ENCODE data around the gene RLBP1.

DNA sequence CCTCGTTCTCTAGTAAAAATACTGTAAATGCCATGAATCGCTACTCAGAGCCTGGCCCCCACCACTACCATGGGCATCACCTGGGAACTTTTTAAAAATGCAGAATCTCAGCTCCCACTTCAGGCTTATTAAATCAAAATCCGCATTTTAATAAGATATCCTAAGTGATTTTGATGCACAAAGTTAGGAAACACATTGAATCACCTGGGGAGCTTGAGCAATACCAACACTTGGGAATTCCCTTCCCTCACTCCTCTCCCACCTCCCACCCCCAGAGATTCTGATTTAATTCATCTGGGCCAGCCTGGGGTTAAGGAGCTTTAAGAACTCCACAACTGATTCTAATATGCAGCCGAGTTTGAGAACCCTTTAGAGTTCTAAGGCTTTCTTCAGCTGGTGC is 26.8 kb downstream of the RLBP1 start:
- TF ChIP-seq POLR2A (IDR thresholded peaks at IDR 0.05): no peak
- no peak for TF ChIP-seq EP300 (IDR thresholded peaks at IDR 0.05)
